ENCODE results near the gene TCP11L1. TPM values are rescaled to one million over a fixed set of nuclear protein-coding genes. Genes with fewer than 3 reads are reported as not detected.
A peak's percentile ranks its signal among the peaks of the same experiment; 100 is the strongest.
"Not testable (repeated sequence)": the region's sequence is repeated elsewhere in the genome, so short reads cannot be mapped to it uniquely, and the experiment has no call there.

TCP11L1 gene
- polyA plus RNA-seq, 1 donor, result 10.5 TPM

GRCh38 chr11:33110083-33110482 is 70.7 kb downstream of the TCP11L1 start:
- DNase-seq, result no peak
- no peaks in the 10 kb centered on the region for H3K36me3 ChIP-seq (ENCODE audit: control insufficient read depth, insufficient read depth, low read length)
- H3K9me3 ChIP-seq (ENCODE audit: control insufficient read depth, low read depth, low read length), result no peaks in the 10 kb centered on the region
- peak overlapping the region; percentile 53 for H3K27ac ChIP-seq (ENCODE audit: low read length)
- peaks cover 19% of the 10 kb centered on the region for H3K4me1 ChIP-seq (ENCODE audit: control insufficient read depth, insufficient read depth, low read length)
- WGBS (ENCODE audit: insufficient coverage, low lambda C conversion rate), result no CpG with 5 or more reads among the region's 1 CpG
- H3K4me3 ChIP-seq (ENCODE audit: low read length), result no peak overlapping the region
- no peaks in the 10 kb centered on the region for H3K27me3 ChIP-seq (ENCODE audit: control insufficient read depth, insufficient read depth, low read length)

DNA sequence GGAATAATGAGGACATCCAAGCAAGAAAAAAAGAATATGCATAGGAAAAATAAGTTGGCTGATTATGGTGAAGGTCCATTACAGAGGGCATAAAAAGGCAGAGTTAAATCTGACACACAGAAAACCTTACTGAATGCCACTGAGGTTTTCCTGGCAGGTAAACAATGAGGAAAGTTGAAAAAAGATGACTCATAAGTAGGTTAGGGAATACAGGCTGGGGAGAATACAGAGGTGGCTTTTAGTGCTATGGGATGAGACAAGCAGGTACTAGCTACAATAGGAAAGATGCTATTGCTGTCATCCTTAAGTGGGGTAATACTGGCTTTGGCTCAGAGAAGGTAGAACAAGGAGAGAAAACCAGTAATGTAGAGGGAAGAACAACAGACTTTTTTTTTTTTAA is 77.2 kb downstream of the TCP11L1 start:
- Histone ChIP-seq H3K27me3 (ENCODE audit: control insufficient read depth, insufficient read depth, low read length) (no peaks in the 10 kb centered on the region), H3K36me3 (ENCODE audit: control insufficient read depth, insufficient read depth, low read length) (no peaks in the 10 kb centered on the region), H3K9me3 (ENCODE audit: control insufficient read depth, low read depth, low read length) (no peaks in the 10 kb centered on the region), H3K27ac (ENCODE audit: low read length) (no peak overlapping the region), H3K4me1 (ENCODE audit: control insufficient read depth, insufficient read depth, low read length) (no peaks in the 10 kb centered on the region), H3K4me3 (ENCODE audit: low read length) (no peak overlapping the region)
- no peak for DNase-seq

DNA sequence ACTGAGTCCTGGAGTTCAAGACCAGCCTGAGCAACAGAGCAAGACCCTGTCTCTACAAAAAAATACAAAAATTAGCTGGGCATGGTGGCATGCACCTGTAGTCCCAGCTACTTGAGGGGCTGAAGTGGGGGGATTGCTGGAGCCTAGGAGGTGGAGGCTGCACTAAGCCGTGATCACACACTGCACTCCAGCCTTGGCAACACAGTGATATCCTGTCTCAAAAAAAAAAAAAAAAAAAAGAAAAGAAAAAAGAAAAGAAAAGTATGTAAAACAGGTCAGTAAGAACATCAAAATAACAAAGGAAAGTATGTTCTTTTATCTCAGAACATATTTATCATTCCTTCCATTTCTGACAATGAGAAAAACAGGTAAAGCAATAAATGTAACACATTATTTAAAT is 83.3 kb downstream of the TCP11L1 start:
- H3K27ac ChIP-seq (ENCODE audit: low read length); H3K9me3 ChIP-seq (ENCODE audit: control insufficient read depth, low read depth, low read length); H3K4me1 ChIP-seq (ENCODE audit: control insufficient read depth, insufficient read depth, low read length); DNase-seq; H3K36me3 ChIP-seq (ENCODE audit: control insufficient read depth, insufficient read depth, low read length); H3K27me3 ChIP-seq (ENCODE audit: control insufficient read depth, insufficient read depth, low read length); H3K4me3 ChIP-seq (ENCODE audit: low read length): not testable (repeated sequence)
- 100% methylated on average over 1 of the region's 1 CpG for WGBS (ENCODE audit: insufficient coverage, low lambda C conversion rate)

Other genes starting within 250 kb of the TCP11L1 start
- 0.10 TPM for gene CCDC73, start 244.9 kb upstream of the TCP11L1 start, polyA plus RNA-seq
- gene PRRG4, start 209.6 kb upstream of the TCP11L1 start, polyA plus RNA-seq, result 9.3 TPM
- gene QSER1, start 146.8 kb upstream of the TCP11L1 start, polyA plus RNA-seq, result 19.5 TPM
- gene DEPDC7, start 23.7 kb upstream of the TCP11L1 start, polyA plus RNA-seq, result 58.3 TPM
- gene CSTF3, start 121.9 kb downstream of the TCP11L1 start, polyA plus RNA-seq, result 49.2 TPM
- 40.8 TPM for gene HIPK3, start 217.8 kb downstream of the TCP11L1 start, polyA plus RNA-seq